Stimulated activated CD4-positive, alpha-beta T cell treated with anti-CD3 and anti-CD28 coated beads, Interleukin-1b, Interleukin-23, amount 100 ng/mL, for 4 hours (primary cell): Measurements from ENCODE around the gene MSTO1.
"Not testable (repeated sequence)": the region's sequence is repeated elsewhere in the genome, so short reads cannot be mapped to it uniquely, and the experiment has no call there.

Experiments
- DNase-seq, 2 donors: peaks; one replicate each; pipeline ENCODE4 v3.0.0-alpha.2; 2020; ENCODE audit warnings: low read depth in 2 of 2

The MSTO1 gene

DNA sequence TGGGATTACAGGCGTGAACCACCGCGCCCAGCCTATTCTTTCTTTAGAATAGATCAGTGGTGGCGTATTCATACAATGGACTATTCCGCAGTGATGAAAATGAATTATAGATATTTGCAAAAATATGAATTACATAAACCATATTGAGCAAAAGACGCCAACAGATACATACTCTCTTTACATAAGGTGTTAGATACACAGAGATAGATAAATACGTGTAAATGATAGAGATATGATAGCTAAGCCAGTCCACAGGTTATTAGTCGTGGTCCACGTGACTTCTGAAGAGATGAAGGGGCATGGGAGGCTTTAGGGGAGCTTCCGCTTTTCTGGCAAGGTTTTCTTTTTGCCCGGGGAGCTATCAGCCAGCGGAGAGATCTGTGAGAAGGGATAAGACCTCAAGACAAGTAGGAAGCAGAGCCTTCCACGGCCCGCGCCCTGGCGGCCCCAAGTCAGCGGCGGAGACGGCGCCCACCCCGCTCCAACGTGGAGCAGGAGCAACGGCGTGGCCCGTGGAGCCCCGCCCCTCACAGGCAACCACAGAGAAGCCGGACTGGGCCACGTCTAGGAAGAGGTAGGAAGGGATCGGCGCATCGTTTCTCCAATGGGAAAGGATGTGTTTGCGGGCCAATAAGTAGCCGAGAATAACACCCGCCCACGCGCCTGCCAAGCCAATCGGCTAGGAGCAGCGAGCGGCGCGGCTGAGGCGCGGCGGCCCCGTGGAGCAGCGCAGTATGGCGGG, at the start of gene MSTO1:
Gene MSTO1 (plus strand): TSS at position 704 of the 742 bp plus-strand sequence. CDS start 31 bp downstream, at position 735.
- DNase-seq, result peak; percentile 97 to 99

GRCh38 chr1:155561779-155562580, 48.0 kb upstream of the MSTO1 start:
- peak; percentile 50 to 51 for DNase-seq

- peak; percentile 92 to 94 for DNase-seq
Measured at GRCh38 chr1:155562581-155563376, 47.2 kb upstream of the MSTO1 start, which contains the start of gene ASH1L. ASH1L (minus strand) TSS chr1:155562803; CDS start chr1:155521519, 41,284 bp downstream.

- DNase-seq, result not testable (repeated sequence)
Measured at GRCh38 chr1:155563377-155564022, 46.5 kb upstream of the MSTO1 start.

DNA sequence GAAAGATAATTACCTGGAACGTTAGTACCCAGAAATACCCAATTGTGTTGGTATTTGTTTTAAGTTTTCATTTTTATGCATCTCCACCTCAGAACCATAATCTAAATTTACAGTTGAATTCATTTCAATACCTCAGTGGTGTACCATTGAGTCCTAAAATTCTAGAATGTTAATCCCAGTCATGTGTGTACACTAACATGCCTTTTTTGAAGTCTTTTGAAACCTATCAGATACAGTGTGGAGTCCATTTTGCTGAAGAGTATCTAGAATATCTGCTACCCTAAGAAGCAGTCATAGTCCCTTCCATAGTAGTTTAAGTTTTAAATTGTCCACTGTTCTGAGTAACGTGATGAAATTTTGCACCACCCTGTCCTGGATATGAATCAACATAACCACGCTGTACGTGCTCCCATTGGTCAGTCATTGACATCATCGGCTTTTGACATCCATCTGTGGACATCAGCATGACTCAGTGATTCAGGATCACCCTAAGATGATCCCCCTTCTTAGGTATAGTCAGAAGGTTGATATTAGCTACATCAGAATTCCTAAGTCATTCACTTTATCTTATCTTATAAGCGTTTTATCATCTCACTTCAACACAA, 39.9 kb upstream of the MSTO1 start:
- no peak for DNase-seq

DNA sequence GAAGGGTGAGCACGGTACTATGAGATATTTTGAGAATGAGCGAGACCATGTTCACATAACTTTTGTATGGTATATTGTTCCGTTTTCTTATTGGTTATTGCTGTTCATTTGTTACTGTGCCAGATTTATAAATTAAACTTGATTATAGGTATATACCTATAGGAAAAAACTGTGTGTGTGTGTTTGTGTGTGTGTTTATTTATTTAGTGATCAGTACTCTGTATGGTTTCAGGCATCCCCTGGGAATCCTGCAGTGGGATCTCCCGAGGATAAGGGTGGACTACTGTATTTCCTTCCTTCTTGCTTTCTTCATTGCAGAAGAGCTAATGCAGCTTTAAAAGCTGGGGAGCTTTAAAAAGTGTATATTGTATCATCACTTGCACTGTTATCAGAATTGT, 39.4 kb upstream of the MSTO1 start:
- DNase-seq, result no peak

DNA sequence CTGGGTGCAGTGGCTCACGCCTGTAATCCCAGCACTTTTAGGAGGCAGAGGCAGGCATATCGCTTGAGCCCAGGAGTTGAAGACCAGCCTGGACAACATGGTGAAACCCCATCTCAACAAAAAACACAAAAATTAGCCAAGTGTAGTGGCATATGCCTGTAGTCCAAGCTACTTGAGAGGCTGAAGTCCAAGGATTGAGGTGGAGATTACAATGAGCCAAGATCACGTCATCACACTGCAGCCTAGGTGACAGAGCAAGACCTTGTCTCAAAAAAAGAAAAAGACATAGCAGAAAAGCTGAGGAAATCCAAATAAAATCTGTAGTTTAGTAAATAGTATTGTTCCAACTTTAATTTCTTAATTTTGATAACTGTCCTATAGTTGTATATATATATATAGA, 35.9 kb upstream of the MSTO1 start:
- DNase-seq, result no peak

DNA sequence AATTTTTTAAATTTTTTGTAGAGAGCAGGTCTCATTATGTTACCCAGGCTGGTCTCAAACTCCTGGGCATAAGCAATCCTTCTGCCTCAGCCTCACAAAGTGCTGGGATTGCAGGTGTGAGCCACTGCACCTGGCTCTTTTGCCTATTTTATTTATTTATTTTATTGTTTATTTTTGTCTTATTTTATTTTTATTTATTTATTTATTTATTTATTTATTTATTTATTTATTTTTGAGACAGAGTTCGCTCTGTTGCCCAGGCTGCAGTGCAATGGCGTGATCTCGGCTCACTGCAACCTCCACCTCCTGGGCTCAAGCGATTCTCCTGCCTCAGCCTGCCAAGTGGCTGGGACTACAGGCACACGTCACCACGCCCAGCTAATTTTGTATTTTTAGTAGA, 34.4 kb upstream of the MSTO1 start:
- DNase-seq, result not testable (repeated sequence)

- not testable (repeated sequence) for DNase-seq
Measured at GRCh38 chr1:155583846-155584245, 26.2 kb upstream of the MSTO1 start.

- not testable (repeated sequence) for DNase-seq
Measured at GRCh38 chr1:155589282-155589681, 20.7 kb upstream of the MSTO1 start.

DNA sequence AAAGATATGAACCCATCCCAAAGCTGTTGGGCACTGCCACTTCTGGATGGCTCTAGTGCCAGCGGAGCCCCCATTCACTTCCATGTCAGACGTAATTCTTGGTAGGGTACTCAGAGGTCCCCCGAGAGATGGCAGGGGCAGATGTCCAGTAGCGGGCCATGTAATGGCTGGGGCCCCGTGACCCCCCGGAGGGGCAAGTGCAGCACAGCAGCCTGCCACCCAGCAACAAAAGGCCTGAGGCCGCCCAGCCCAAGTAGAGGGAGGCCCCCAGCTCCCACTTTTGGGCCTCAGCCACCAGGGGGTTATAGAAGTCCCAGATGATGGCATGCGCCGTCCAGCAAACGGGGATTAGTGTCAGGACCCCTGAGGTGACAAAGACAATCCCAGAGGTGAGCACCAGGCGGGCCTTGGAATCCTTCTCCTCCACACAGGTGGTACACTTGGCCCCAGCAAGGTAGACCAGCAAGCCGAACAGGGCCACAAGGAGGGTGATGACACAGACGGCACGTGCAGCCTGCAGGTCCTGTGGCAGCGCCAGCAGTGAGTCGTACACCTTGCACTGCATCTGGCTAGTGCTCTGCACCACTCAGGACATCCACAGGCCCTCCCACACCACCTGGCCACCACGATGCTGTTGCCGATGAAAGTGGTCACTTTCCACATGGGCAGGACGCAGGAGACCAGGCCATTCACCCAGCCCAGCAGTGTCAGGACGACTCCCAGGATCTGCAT, 19.3 kb upstream of the MSTO1 start:
- not testable (repeated sequence) for DNase-seq

DNA sequence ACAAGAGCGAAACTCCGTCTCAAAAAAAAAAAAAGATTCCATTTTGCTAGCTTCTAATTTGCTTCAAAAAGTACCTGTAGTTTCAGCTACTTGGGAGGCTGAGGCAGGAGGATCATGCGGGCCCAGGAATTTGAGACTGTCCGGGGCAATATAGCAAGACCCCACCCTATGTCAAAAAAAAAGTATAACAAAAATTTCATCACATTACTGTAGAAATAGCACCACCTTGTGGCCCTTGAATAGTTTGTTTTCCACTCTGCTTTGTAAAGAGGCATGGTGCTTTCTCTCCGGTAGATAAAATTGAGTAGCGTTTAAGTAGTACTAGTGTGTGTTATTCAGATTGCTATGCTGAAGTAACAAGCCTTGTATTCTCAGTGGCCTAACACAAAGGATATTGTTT, 18.2 kb upstream of the MSTO1 start:
- peak in 1 of 2 donors; percentile 25 for DNase-seq

DNA sequence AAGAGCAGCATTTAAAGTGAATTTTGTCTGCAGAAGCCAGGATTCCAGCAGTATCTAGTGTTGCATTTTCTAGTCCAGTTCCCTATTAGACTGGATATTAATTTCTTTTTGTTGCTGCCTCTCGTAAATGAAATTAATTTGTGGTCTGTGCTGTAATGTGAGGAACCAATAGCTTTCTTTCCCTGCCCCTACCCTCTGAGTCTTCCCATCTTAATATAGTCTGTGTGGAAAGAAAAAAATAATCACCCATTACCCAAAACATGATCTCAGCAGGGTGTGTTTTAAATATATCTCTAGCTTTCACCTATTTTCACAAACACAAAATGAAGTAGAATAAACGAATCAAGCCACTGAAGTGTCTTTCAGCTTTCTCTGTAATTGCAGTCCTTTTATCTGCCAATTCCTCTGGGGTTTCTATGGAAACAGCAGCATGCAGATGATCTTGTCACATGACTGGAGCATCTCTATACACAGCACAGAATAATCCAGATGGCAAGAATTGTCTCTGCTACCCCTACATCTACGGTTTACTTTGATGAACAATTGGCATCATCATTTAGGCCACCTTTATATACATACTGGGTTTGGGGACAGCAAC, 14.0 kb upstream of the MSTO1 start:
- not testable (repeated sequence) for DNase-seq

- DNase-seq, result no peak
Measured at GRCh38 chr1:155596864-155597263, 13.2 kb upstream of the MSTO1 start.

GRCh38 chr1:155598842-155599331, 11.1 kb upstream of the MSTO1 start:
- DNase-seq, result no peak

DNA sequence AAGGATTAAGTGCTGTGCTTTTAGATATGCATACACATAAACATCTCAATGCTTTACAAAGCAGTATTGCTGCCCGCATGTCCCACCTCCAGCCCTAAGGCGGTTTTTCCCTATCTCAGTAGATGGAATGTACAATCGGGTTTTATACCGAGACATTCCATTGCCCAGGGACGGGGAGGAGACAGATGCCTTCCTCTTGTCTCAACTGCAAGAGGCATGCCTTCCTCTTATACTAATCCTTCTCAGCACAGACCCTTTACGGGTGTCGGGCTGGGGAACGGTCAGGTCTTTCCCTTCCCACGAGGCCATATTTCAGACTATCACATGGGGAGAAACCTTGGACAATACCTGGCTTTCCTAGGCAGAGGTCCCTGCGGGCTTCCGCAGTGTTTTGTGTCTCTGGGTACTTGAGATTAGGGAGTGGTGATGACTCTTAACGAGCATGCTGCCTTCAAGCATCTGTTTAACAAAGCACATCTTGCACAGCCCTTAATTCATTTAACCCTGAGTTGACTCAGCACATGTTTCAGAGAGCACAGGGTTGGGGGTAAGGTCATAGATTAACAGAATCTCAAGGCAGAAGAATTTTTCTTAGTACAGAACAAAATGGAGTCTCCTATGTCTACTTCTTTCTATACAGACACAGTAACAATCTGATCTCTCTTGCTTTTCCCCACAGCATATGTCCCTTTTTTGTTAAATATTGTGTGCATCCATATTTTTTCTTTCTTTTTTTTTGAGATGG, 10.0 kb upstream of the MSTO1 start:
- DNase-seq, result not testable (repeated sequence)

- DNase-seq, result no peak
Measured at GRCh38 chr1:155607708-155608107, 2.3 kb upstream of the MSTO1 start.

GRCh38 chr1:155608888-155609225, 1.2 kb upstream of the MSTO1 start:
- DNase-seq, result no peak

DNA sequence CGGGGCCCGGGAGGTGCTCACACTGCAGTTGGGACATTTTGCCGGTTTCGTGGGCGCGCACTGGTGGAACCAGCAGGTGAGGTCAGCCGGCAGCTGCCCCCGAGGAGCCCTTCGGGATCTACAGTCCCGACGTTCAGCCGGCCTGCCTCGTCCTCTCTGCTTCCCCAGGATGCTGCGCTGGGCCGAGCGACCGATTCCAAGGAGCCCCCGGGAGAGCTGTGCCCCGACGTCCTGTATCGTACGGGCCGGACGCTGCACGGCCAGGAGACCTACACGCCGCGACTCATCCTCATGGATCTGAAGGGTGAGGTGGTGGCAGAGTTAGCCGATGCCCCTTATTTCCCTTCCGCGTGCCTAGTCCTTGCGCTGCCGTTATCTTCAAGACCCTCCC, 234 bp downstream of the MSTO1 start:
- not testable (repeated sequence) for DNase-seq
